ENCODE measurements around the gene ETV6.

GRCh38 chr12:11906286-11906935 lies 256.9 kb downstream of the ETV6 start:
- TF ChIP-seq CTCF (IDR thresholded peaks at IDR 0.05) (no peak), POLR2A (IDR thresholded peaks at IDR 0.05) (no peak), POLR2AphosphoS5 (IDR thresholded peaks at IDR 0.05) (no peak)
